K562 (cell line): ENCODE results near the gene MAD1L1. TPM values are rescaled to one million over a fixed set of nuclear protein-coding genes. Genes with fewer than 3 reads are reported as not detected.
A peak's percentile ranks its signal among the peaks of the same experiment; 100 is the strongest.

Source experiments
- ATAC-seq: fragments of 200-7000 bp; cut with Tn5 transposase; 3 replicates; pipeline ENCODE4 v1.9.1; 2020; ENCODE audit warnings: moderate library complexity
- BruUV-seq: library from RNA; stranded (reverse); fragments of 400-500 nt; replicated peaks from 2 replicates; lab custom pipeline; 2021; lab: Mats Ljungman, UMichigan
- CTCF ChIA-PET: fragments of 300-600 bp; formaldehyde crosslinking; extraction: SDS; loops from one replicate; lab custom pipeline; 2021; ENCODE audit warnings: low intra/inter-chr PET ratio; lab: Yijun Ruan, JAX
- POLR2A ChIA-PET: fragments of 300-600, 350-650 bp; sonication (Branson Sonifier 250); formaldehyde crosslinking; extraction: SDS; loops from one replicate; lab custom pipeline; 2021; ENCODE audit warnings: antibody characterized with exemption, inconsistent platforms; lab: Yijun Ruan, JAX
- DNase-seq, 4 experiments: peaks; one replicate each; pipeline versions ENCODE4 v3.0.0 to v3.0.0-alpha.2; 2011 to 2018; ENCODE audit warnings: low spot score in 3 of 4, mixed read lengths in 3 of 4; ENCODE audit errors: extremely low read depth in 1 of 4
- FAIRE-seq: peaks from 2 replicates; lab custom pipeline; 2011; peaks lifted over from hg19 to GRCh38; lab: Jason Lieb, UNC
- H2AFZ ChIP-seq: 2 replicates; pipeline ENCODE4 v1.6.0; 2011; ENCODE audit warnings: low read depth, low read length, control low read depth, inconsistent platforms
- H3K27ac ChIP-seq: fragments of 200-600 bp; 3 replicates; pipeline ENCODE4 v1.8.0; 2011; ENCODE audit warnings: low read depth, mild to moderate bottlenecking, control low read depth, inconsistent platforms, low read length, moderate library complexity, mixed read lengths; ENCODE audit errors: extremely low read depth
- H3K27me3 ChIP-seq, 2 experiments: fragments of 300-600 bp in 1 of 2; 2 replicates in 1 of 2; 3 replicates in 1 of 2; pipeline versions ENCODE4 v1.6.0 to v1.8.0; 2011; ENCODE audit warnings: inconsistent platforms in 2 of 2, low read length in 2 of 2, mild to moderate bottlenecking in 1 of 2, mixed read lengths in 1 of 2, moderate library complexity in 1 of 2; ENCODE audit not compliant: control insufficient read depth in 2 of 2, insufficient read depth in 2 of 2
- H3K36me3 ChIP-seq: fragments of 300-600 bp; 3 replicates; pipeline ENCODE4 v1.8.0; 2011; ENCODE audit warnings: mild to moderate bottlenecking, low read length, inconsistent platforms; ENCODE audit not compliant: control insufficient read depth, insufficient read depth
- H3K4me1 ChIP-seq, 2 experiments: fragments of 200-600 bp in 1 of 2; replicated peaks in 1 of 2; 2 replicates in 1 of 2; 3 replicates in 1 of 2; pipeline versions ENCODE4 v1.5.1 to v1.8.0; 2011; ENCODE audit warnings: inconsistent platforms in 2 of 2, low read length in 2 of 2, mild to moderate bottlenecking in 1 of 2, mixed read lengths in 1 of 2, moderate library complexity in 1 of 2; ENCODE audit not compliant: control insufficient read depth in 2 of 2, insufficient read depth in 2 of 2
- H3K4me2 ChIP-seq: 2 replicates; pipeline ENCODE4 v1.6.1; 2011; ENCODE audit warnings: low read length, control low read depth, inconsistent platforms, mixed read lengths; ENCODE audit not compliant: insufficient read depth
- H3K4me3 ChIP-seq: fragments of 200-600 bp; sonication (generic), shearing (Covaris generic); 2 replicates; pipeline ENCODE4 v1.5.1; 2016; ENCODE audit warnings: control low read depth, inconsistent platforms
- H3K79me2 ChIP-seq: fragments of 200-600 bp; 3 replicates; pipeline ENCODE4 v1.8.0; 2011; ENCODE audit warnings: low read length, inconsistent platforms; ENCODE audit not compliant: control insufficient read depth, insufficient read depth
- H3K9ac ChIP-seq, 2 experiments: 2 replicates each; pipeline versions ENCODE4 v1.6.0 to v1.6.1; 2011; ENCODE audit warnings: low read depth in 2 of 2, low read length in 2 of 2, control low read depth in 1 of 2, inconsistent platforms in 1 of 2, mild to moderate bottlenecking in 1 of 2, mixed read lengths in 1 of 2; ENCODE audit not compliant: insufficient read depth in 1 of 2
- H3K9me1 ChIP-seq: one replicate; pipeline ENCODE4 v1.6.0; 2011; ENCODE audit warnings: inconsistent platforms, mild to moderate bottlenecking, low read length, moderate library complexity; ENCODE audit not compliant: control insufficient read depth, insufficient read depth
- H3K9me3 ChIP-seq: replicated peaks from 2 replicates; pipeline ENCODE4 v1.5.1; 2011; ENCODE audit warnings: low read depth, low read length, inconsistent platforms; ENCODE audit not compliant: control insufficient read depth, insufficient read depth
- H4K20me1 ChIP-seq: replicated peaks from 2 replicates; pipeline ENCODE4 v1.6.1; 2011; ENCODE audit warnings: low read length, inconsistent platforms, mixed read lengths; ENCODE audit not compliant: control insufficient read depth, insufficient read depth
- COPS2 ChIP-seq: fragments of 450-650 bp; conservative IDR thresholded peaks from 2 replicates; pipeline ENCODE4 v1.6.1; 2016; ENCODE audit warnings: mild to moderate bottlenecking, moderate library complexity
- DPF2 ChIP-seq: fragments of 450-650 bp; IDR thresholded peaks from 2 replicates; pipeline ENCODE4 v1.6.1; 2016
- IRF9 ChIP-seq: fragments of 450-650 bp; IDR thresholded peaks from 2 replicates; pipeline ENCODE4 v1.6.1; 2016; ENCODE audit warnings: missing biosample characterization, missing genetic modification characterization
- PBX2 ChIP-seq, 2 experiments: IDR thresholded peaks in 1 of 2; conservative IDR thresholded peaks in 1 of 2; 2 replicates each; pipeline ENCODE4 v1.6.1; 2016; ENCODE audit warnings: low read depth in 2 of 2, mild to moderate bottlenecking in 1 of 2, missing compliant biosample characterization in 1 of 2, missing genetic modification characterization in 1 of 2, moderate library complexity in 1 of 2
- POLR2G ChIP-seq: fragments of 200-400 bp; formaldehyde crosslinking; IDR thresholded peaks from 2 replicates; pipeline ENCODE4 v1.6.1; 2017; ENCODE audit warnings: low read depth, mild to moderate bottlenecking, antibody characterized with exemption, low read length, moderate library complexity
- POLR3G ChIP-seq: IDR thresholded peaks from 2 replicates; pipeline ENCODE4 v1.6.1; 2011; ENCODE audit not compliant: insufficient read length, insufficient replicate concordance; ENCODE audit errors: extremely low read depth
- PTBP1 ChIP-seq: fragments of 200-400 bp; formaldehyde crosslinking; IDR thresholded peaks from 2 replicates; pipeline ENCODE4 v1.6.1; 2017; ENCODE audit warnings: low read depth, low read length
- RBM22 ChIP-seq: fragments of 200-400 bp; formaldehyde crosslinking; IDR thresholded peaks from 2 replicates; pipeline ENCODE4 v1.6.1; 2018; ENCODE audit warnings: low read length, low read depth; ENCODE audit not compliant: poor library complexity, severe bottlenecking
- RFX1 ChIP-seq: fragments of 450-650 bp; IDR thresholded peaks from 2 replicates; pipeline ENCODE4 v1.6.1; 2016; ENCODE audit warnings: mild to moderate bottlenecking, moderate library complexity
- RUNX1 ChIP-seq: sonication (generic); IDR thresholded peaks from 2 replicates; pipeline ENCODE4 v1.6.1; 2016; ENCODE audit warnings: antibody characterized with exemption, low read depth
- ZNF316 ChIP-seq: fragments of 450-650 bp; IDR thresholded peaks from 2 replicates; pipeline ENCODE4 v1.6.1; 2016
- ZNF561 ChIP-seq: fragments of 450-650 bp; formaldehyde crosslinking; conservative IDR thresholded peaks from 2 replicates; pipeline ENCODE4 v1.4.0; 2020; ENCODE audit warnings: mild to moderate bottlenecking, moderate library complexity
- ZNF79 ChIP-seq: fragments of 250-450 bp; sonication (Bioruptor Pico); IDR thresholded peaks from 2 replicates; pipeline ENCODE4 v1.4.0; 2020; ENCODE audit warnings: low read depth, mild to moderate bottlenecking, moderate library complexity
- WGBS: fragments of 100-300 bp; shearing (Covaris generic); methylation state at CpG from one replicate; pipeline ENCODE4 v1.1.6; 2016; ENCODE audit warnings: low coverage, mixed read lengths; ENCODE audit not compliant: insufficient coverage; ENCODE audit errors: missing lambda C conversion rate; 5-methylcytosine and 5-hydroxymethylcytosine counted together
- in situ Hi-C: fragments of 300-500 bp; cut with MboI; formaldehyde crosslinking; loops from 4 replicates; pipeline ENCODE4 v1.15.0; 2018; ENCODE audit warnings: inconsistent platforms, mixed read lengths
- intact Hi-C: fragments of 100-400 bp; cut with micrococcal nuclease; formaldehyde crosslinking; loops from 2 replicates; pipeline ENCODE4 v1.14.2; 2022
- polyA plus RNA-seq, 8 experiments: library from polyadenylated mRNA; depleted of rRNA in 4 of 8; stranded (reverse) in 5 of 8; unstranded in 3 of 8; fragments of >200 nt; fragmentation: Nextera tagmentation in 2 of 8; fragmentation: Illumina TruSeq in 1 of 8; extraction: Ambion mirVana in 2 of 8; extraction: Trizol in 1 of 8; gene quantifications; 2 replicates each; pipeline versions ENCODE4 v1.2.1 to v1.2.3, GENCODE V29; 2011 to 2014; ENCODE audit warnings: inconsistent platforms in 1 of 8, missing spikeins in 1 of 8
- total RNA-seq, 7 experiments: library from RNA; depleted of rRNA in 6 of 7; stranded (reverse); fragments of >200 nt in 6 of 7; fragmentation: Illumina TruSeq in 2 of 7; extraction: Trizol in 2 of 7; gene quantifications; 2 replicates each; pipeline versions ENCODE4 v1.2.1 to v1.2.3, GENCODE V29; 2011 to 2021; ENCODE audit warnings: low replicate concordance in 1 of 7
- TF ChIP-seq, protein P1 (sequence below): fragments of 450-650 bp; formaldehyde crosslinking; IDR thresholded peaks from 2 replicates; pipeline ENCODE4 v1.4.0; 2020; ENCODE audit warnings: mild to moderate bottlenecking, moderate library complexity
- TF ChIP-seq, protein P2 (sequence below): sonication (generic); IDR thresholded peaks from 2 replicates; pipeline ENCODE4 v1.6.1; 2016

MAD1L1 gene
- total and polyA plus RNA-seq, 9 of the 15 experiments (the other 6 are each of a cell fraction or from before 2014, with no cell fraction given): 1.7 to 89.7 (median 18.0) TPM

GRCh38 chr7:1885465-1886226 is 347.1 kb downstream of the MAD1L1 start:
- CTCF ChIA-PET: no interaction called here
- BruUV-seq: no TSS peak
- DNase-seq: no peak
- H3K27ac ChIP-seq: no peak overlapping the region
- in situ Hi-C loops: no loop called here
- H3K4me2 ChIP-seq: no peak overlapping the region
- POLR2A ChIA-PET: interaction anchor here (0.6 to 1.0 kb wide), 3 partner anchors 9 to 349 kb away, joined by 3 to 4 read pairs (median 4); no protein-coding TSS in a partner anchor
- H3K4me3 ChIP-seq: no peak overlapping the region
- H3K27me3 ChIP-seq: no peaks in the 10 kb centered on the region
- H3K79me2 ChIP-seq: peaks cover 15% of the 10 kb centered on the region; the same call in 1 of the 3 replicates
- H4K20me1 ChIP-seq: no peaks in the 10 kb centered on the region
- ATAC-seq: no peak
- H3K9ac ChIP-seq: peak overlapping the region in 1 of 2 experiments; percentile 47; a peak in 1 of 4 replicates
- H3K9me3 ChIP-seq: peaks cover 17% of the 10 kb centered on the region; the same call in 1 of the 2 replicates
- 94% methylated on average over 16 of the region's 28 CpGs for WGBS
- intact Hi-C loops: no loop called here
- FAIRE-seq: no peak
- no peaks in the 10 kb centered on the region for H3K9me1 ChIP-seq
- no peak overlapping the region for H2AFZ ChIP-seq
- peaks cover 21% of the 10 kb centered on the region; the same call in 2 of the 3 replicates for H3K36me3 ChIP-seq
- H3K4me1 ChIP-seq: peaks cover 30 to 62% of the 10 kb centered on the region in 2 experiments
- TF ChIP-seq POLR2G (0 out of 2 replicates have a peak, but pooled peaks have one; percentile 18), POLR3G (no peak), ZNF561 (no peak), RBM22 (peak; percentile 42), IRF9 (tag) (no peak), RFX1 (peak; percentile 78), PTBP1 (no peak), PBX2 (CRISPR knock-in tag; IDR thresholded peaks at IDR 0.05; ENCODE audit: low read depth) (no peak), PBX2 (tag; conservative IDR thresholded peaks at IDR 0.05; ENCODE audit: low read depth) (no peak), COPS2 (no peak), RUNX1 (no peak), ZNF316 (no peak), ZNF79 (no peak), DPF2 (no peak)
- TF ChIP-seq, protein P1, sequence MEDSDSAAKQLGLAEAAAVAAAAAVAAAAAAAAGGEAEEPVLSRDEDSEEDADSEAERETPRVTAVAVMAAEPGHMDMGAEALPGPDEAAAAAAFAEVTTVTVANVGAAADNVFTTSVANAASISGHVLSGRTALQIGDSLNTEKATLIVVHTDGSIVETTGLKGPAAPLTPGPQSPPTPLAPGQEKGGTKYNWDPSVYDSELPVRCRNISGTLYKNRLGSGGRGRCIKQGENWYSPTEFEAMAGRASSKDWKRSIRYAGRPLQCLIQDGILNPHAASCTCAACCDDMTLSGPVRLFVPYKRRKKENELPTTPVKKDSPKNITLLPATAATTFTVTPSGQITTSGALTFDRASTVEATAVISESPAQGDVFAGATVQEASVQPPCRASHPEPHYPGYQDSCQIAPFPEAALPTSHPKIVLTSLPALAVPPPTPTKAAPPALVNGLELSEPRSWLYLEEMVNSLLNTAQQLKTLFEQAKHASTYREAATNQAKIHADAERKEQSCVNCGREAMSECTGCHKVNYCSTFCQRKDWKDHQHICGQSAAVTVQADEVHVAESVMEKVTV (CRISPR knock-in tag): no peak
- TF ChIP-seq, protein P2, sequence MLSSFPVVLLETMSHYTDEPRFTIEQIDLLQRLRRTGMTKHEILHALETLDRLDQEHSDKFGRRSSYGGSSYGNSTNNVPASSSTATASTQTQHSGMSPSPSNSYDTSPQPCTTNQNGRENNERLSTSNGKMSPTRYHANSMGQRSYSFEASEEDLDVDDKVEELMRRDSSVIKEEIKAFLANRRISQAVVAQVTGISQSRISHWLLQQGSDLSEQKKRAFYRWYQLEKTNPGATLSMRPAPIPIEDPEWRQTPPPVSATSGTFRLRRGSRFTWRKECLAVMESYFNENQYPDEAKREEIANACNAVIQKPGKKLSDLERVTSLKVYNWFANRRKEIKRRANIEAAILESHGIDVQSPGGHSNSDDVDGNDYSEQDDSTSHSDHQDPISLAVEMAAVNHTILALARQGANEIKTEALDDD: no peak
